RWPE1 (cell line): Measurements from ENCODE around the gene PID1.

Experiments
- CTCF ChIA-PET: fragments of 350-600 bp; sonication (Branson Sonifier 250); formaldehyde crosslinking; extraction: SDS; loops from one replicate; lab custom pipeline; 2021; lab: Yijun Ruan, JAX
- POLR2A ChIA-PET: fragments of 400-600 bp; formaldehyde crosslinking; extraction: SDS; loops from one replicate; lab custom pipeline; 2020; ENCODE audit warnings: antibody characterized with exemption; ENCODE audit not compliant: low non-redundant PET; lab: Yijun Ruan, JAX
- DNase-seq: peaks from one replicate; pipeline ENCODE4 v3.0.0; 2012; ENCODE audit warnings: low spot score
- H3K27ac ChIP-seq: fragments of 450-650 bp; 2 replicates; pipeline ENCODE4 v1.5.1; 2017
- TF ChIP-seq, protein P1 (sequence below): fragments of 450-650 bp; conservative IDR thresholded peaks from 2 replicates; pipeline ENCODE4 v1.5.1; 2017; ENCODE audit warnings: low read depth, mild to moderate bottlenecking

Gene PID1

DNA sequence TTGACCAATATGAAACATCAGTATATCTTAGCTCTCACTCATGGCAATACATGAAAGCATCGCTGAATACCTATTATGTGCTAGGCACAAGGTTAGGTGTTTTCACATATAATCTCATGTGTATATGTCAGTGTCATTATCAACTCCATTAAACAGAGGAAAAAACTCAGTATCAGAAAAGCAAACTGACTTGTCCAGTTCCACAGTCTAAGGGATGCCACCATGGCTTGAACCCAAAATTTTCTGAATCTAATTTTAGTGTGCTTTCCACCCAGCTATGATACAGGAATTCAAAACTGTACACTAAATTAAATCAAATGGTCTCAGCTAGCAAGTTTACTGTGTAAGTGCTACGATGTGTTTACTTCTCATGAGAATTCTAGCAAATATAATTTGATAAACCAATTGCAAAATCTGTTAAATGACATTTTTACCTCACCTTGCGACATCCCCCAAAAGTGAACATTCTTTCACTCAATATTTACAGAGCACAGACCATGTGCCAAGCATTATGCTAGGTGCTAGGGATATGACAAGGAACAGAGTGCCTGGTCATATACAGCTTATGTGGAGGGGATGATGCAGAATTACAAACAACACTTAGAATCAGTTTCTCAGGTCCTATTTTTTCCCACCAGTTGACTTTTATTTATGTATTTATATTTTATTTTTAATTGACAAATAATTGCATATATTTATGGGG is 211.6 kb downstream of the PID1 start:
- TF ChIP-seq, protein P1, sequence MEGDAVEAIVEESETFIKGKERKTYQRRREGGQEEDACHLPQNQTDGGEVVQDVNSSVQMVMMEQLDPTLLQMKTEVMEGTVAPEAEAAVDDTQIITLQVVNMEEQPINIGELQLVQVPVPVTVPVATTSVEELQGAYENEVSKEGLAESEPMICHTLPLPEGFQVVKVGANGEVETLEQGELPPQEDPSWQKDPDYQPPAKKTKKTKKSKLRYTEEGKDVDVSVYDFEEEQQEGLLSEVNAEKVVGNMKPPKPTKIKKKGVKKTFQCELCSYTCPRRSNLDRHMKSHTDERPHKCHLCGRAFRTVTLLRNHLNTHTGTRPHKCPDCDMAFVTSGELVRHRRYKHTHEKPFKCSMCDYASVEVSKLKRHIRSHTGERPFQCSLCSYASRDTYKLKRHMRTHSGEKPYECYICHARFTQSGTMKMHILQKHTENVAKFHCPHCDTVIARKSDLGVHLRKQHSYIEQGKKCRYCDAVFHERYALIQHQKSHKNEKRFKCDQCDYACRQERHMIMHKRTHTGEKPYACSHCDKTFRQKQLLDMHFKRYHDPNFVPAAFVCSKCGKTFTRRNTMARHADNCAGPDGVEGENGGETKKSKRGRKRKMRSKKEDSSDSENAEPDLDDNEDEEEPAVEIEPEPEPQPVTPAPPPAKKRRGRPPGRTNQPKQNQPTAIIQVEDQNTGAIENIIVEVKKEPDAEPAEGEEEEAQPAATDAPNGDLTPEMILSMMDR: no peak
- no peak for DNase-seq
- POLR2A ChIA-PET: no interaction called here
- no peak overlapping the region for H3K27ac ChIP-seq
- CTCF ChIA-PET: interaction anchor here (0.7 kb wide), 1 partner anchor 54 kb away, joined by 5 read pairs; no protein-coding TSS in a partner anchor

DNA sequence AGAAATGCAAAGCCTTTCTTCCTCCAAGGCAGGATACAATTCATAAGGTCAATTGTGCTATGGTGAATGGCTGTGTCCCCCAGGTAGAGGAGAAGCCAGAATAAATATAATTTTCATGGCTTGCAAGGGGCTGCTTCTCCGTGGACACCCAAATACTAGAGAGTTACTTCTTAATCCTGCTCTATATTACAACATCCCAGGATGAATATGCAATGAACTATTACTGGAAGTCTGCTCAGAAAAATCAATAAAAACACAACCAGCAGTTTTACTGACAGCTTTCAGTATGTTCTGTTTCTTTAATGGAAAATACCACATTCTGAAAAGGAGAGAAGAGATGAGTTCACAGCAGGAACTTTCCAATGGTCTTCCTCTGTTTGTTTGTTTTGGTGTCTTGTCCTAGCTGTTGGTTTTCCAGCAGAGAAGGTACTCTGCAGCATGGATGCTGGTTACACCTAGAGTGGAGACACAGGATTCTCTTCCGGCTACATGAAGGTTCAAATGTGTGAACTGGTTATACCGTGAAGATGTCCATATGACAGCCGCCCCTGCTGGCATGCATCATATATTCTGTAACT is 213.0 kb downstream of the PID1 start:
- ChIA-PET POLR2A (interaction anchor here (0.6 kb wide), 1 partner anchor 27 kb away, joined by 3 read pairs; no protein-coding TSS in a partner anchor), CTCF (no interaction called here)
- H3K27ac ChIP-seq: no peak overlapping the region
- no peak for DNase-seq
- TF ChIP-seq, protein P1: no peak

GRCh38 chr2:229054311-229054710 is 216.8 kb downstream of the PID1 start:
- CTCF ChIA-PET: no interaction called here
- DNase-seq: no peak
- TF ChIP-seq, protein P1: no peak
- no peak overlapping the region for H3K27ac ChIP-seq
- POLR2A ChIA-PET: no interaction called here

DNA sequence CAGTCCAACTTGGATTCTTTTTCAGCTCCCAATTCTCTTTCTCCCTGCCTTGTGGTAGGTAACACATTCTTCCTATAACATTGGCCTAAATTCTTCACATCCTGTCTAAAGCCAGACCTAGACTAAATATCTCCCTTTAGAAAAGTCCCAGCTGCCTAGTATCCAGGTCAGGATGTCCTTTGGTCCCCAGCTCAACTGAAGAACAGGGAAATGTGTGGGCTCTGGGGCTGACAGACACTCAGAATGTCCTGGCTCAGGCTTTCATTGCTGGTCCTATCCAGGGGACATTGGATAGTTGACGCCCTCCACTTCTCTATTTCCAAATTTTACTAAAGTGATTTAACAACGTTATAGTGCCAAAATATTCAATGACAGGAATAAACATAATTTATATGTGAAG is 219.3 kb downstream of the PID1 start:
- TF ChIP-seq, protein P1: no peak
- H3K27ac ChIP-seq: no peak overlapping the region
- POLR2A ChIA-PET: no interaction called here
- CTCF ChIA-PET: interaction anchor here (0.6 to 0.7 kb wide), 2 partner anchors 92 to 1156 kb away, joined by 3 to 5 read pairs; no protein-coding TSS in a partner anchor
- DNase-seq: no peak

DNA sequence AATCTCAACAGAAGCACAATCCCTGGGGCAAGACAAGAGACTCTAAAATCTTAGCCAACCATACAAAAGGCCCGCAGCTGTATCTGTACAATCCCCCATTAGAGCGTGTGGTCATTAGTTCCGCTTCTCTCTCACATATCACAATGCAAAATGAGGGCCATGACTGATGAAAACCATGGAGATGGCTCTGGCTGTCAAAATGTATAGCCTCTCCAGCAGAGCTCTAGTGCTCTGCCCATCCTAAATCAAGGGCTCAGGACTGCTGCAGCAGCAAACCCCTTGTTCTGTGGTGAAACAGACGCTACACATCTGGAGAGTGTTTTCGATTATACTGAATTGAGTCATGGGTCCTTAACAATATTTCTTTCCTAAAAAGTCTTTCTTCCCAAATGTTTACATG is 221.0 kb downstream of the PID1 start:
- TF ChIP-seq, protein P1: no peak
- no peak overlapping the region for H3K27ac ChIP-seq
- ChIA-PET POLR2A (no interaction called here), CTCF (no interaction called here)
- DNase-seq: no peak

DNA sequence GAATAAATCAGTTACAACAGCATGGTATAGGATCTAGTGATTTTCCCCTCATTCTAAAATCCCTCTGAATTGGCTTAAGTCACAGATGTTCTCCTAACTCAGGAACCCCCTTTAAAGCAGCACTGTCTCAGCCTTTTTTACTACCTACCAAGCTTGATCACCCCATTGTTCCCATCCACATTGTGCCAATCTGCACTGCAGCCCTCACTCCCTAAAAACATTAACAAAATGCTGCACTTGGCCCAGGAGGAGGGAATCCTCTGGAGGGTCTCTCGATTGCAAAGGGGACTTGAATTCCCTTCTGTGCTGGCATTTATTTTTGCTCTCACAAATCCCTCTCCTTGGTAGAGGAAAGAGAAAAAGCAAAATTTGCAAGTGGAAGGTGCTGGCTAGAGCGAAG is 223.0 kb downstream of the PID1 start:
- CTCF ChIA-PET: interaction anchor here (0.6 kb wide), 1 partner anchor 64 kb away, joined by 3 read pairs; no protein-coding TSS in a partner anchor
- TF ChIP-seq, protein P1: no peak
- DNase-seq: no peak
- POLR2A ChIA-PET: no interaction called here
- H3K27ac ChIP-seq: no peak overlapping the region
